HG03135 (cell line): ENCODE data around the gene ZNF606.
A peak's percentile ranks its signal among the peaks of the same experiment; 100 is the strongest.

ENCODE experiments used
- ATAC-seq: cut with Tn5 transposase; IDR thresholded peaks from one replicate; pipeline ENCODE4 v1.9.1; 2021; ENCODE audit warnings: mild to moderate bottlenecking, moderate library complexity; ENCODE audit not compliant: unreplicated experiment

The ZNF606 gene

GRCh38 chr19:58002384-58003173 lies at the start of gene ZNF606:
Gene ZNF606 (minus strand): TSS chr19:58002820. CDS start chr19:58001319, 1,501 bp downstream.
- ATAC-seq: peak; percentile 96

- ATAC-seq: no peak
These were observed 49.6 kb upstream of the ZNF606 start for GRCh38 chr19:58052256-58052655.

GRCh38 chr19:58047672-58048071 lies 45.1 kb upstream of the ZNF606 start:
- ATAC-seq: no peak

- no peak for ATAC-seq
These were observed 44.2 kb upstream of the ZNF606 start for GRCh38 chr19:58046856-58047255.

GRCh38 chr19:58045411-58046050 lies 42.9 kb upstream of the ZNF606 start:
- no peak for ATAC-seq

- no peak for ATAC-seq
These were observed 42.3 kb upstream of the ZNF606 start for GRCh38 chr19:58044886-58045285.

- no peak for ATAC-seq
These were observed 41.8 kb upstream of the ZNF606 start for GRCh38 chr19:58044391-58044790.

- no peak for ATAC-seq
These were observed 40.1 kb upstream of the ZNF606 start for GRCh38 chr19:58042495-58043340.

- no peak for ATAC-seq
These were observed 38.3 kb upstream of the ZNF606 start for GRCh38 chr19:58040751-58041525.

- ATAC-seq: no peak
These were observed 36.1 kb upstream of the ZNF606 start for GRCh38 chr19:58038688-58039204.

GRCh38 chr19:58037927-58038687 lies 35.5 kb upstream of the ZNF606 start:
- ATAC-seq: no peak

- no peak for ATAC-seq
These were observed 33.2 kb upstream of the ZNF606 start for GRCh38 chr19:58035863-58036262.

GRCh38 chr19:58034477-58034793 lies 31.8 kb upstream of the ZNF606 start:
- ATAC-seq: no peak

- ATAC-seq: no peak
These were observed 31.3 kb upstream of the ZNF606 start, which contains the start of gene ZSCAN1 for GRCh38 chr19:58033741-58034476. Gene ZSCAN1 (plus strand): TSS chr19:58034025. CDS start chr19:58037837, 3,812 bp downstream.

- no peak for ATAC-seq
These were observed 22.0 kb upstream of the ZNF606 start for GRCh38 chr19:58024661-58025060.

- ATAC-seq: no peak
These were observed 19.7 kb upstream of the ZNF606 start for GRCh38 chr19:58022283-58022660.

GRCh38 chr19:58021541-58022282 lies 19.1 kb upstream of the ZNF606 start:
- no peak for ATAC-seq

GRCh38 chr19:58020129-58020528 lies 17.5 kb upstream of the ZNF606 start:
- no peak for ATAC-seq
